ENCODE data around the gene SERPIND1.

The SERPIND1 gene

DNA sequence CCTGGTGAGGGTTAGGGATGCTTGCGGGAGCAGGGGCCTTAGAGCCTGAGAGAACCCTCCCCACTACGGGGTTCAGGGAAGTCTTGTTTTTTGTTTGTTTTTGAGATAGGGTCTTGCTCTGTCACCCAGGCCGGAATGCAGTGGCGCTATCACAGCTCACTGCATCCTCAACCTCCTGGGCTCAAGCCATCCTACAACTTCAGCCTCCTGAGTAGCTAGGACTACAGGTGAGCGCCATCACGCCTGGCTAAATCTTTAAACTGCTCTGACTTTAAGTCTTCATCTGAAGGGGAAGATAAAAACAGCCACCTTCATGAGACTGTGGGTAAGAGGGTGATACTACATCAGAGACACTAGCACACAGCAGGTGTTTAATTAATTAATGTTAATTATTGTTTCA lies 28.5 kb downstream of the SERPIND1 start:
- H3K4me3 ChIP-seq (ENCODE audit: low read length) = no peak overlapping the region
- no peak for TF ChIP-seq EZH2 (optimal IDR thresholded peaks at IDR 0.05; ENCODE audit: low read depth, low read length)
- no peak for TF ChIP-seq EZH2phosphoT487 (IDR thresholded peaks at IDR 0.05; ENCODE audit: low read length)
- TF ChIP-seq, protein P1, sequence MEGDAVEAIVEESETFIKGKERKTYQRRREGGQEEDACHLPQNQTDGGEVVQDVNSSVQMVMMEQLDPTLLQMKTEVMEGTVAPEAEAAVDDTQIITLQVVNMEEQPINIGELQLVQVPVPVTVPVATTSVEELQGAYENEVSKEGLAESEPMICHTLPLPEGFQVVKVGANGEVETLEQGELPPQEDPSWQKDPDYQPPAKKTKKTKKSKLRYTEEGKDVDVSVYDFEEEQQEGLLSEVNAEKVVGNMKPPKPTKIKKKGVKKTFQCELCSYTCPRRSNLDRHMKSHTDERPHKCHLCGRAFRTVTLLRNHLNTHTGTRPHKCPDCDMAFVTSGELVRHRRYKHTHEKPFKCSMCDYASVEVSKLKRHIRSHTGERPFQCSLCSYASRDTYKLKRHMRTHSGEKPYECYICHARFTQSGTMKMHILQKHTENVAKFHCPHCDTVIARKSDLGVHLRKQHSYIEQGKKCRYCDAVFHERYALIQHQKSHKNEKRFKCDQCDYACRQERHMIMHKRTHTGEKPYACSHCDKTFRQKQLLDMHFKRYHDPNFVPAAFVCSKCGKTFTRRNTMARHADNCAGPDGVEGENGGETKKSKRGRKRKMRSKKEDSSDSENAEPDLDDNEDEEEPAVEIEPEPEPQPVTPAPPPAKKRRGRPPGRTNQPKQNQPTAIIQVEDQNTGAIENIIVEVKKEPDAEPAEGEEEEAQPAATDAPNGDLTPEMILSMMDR (IDR thresholded peaks at IDR 0.05; ENCODE audit: low read length) = no peak
- no peak for DNase-seq
- no peak overlapping the region for H2AFZ ChIP-seq (ENCODE audit: low read length)
- H3K27me3 ChIP-seq (replicated peaks; ENCODE audit: insufficient read depth, low read length) = no peaks in the 10 kb centered on the region
- H3K79me2 ChIP-seq (ENCODE audit: low read length) = no peaks in the 10 kb centered on the region
- H3K27ac ChIP-seq (ENCODE audit: low read length) = no peak overlapping the region
- no peaks in the 10 kb centered on the region for H4K20me1 ChIP-seq (ENCODE audit: insufficient read depth, low read length)
- H3K36me3 ChIP-seq (replicated peaks; ENCODE audit: insufficient read depth, low read length) = 0 out of 2 replicates have a peak, but pooled peaks cover 3% of the 10 kb centered on the region
- no peaks in the 10 kb centered on the region for H3K9me2 ChIP-seq (replicated peaks; ENCODE audit: insufficient read depth, low read length)
- no peaks in the 10 kb centered on the region for H3K4me1 ChIP-seq (ENCODE audit: low read length)
- H3F3A ChIP-seq (ENCODE audit: insufficient read depth, low read length) = no peaks in the 10 kb centered on the region
- H3K9me3 ChIP-seq (replicated peaks; ENCODE audit: insufficient read depth, low read length) = no peaks in the 10 kb centered on the region
- no peak overlapping the region for H3K9ac ChIP-seq (ENCODE audit: low read length)
- H3K4me2 ChIP-seq (ENCODE audit: low read depth, low read length) = no peak overlapping the region

DNA sequence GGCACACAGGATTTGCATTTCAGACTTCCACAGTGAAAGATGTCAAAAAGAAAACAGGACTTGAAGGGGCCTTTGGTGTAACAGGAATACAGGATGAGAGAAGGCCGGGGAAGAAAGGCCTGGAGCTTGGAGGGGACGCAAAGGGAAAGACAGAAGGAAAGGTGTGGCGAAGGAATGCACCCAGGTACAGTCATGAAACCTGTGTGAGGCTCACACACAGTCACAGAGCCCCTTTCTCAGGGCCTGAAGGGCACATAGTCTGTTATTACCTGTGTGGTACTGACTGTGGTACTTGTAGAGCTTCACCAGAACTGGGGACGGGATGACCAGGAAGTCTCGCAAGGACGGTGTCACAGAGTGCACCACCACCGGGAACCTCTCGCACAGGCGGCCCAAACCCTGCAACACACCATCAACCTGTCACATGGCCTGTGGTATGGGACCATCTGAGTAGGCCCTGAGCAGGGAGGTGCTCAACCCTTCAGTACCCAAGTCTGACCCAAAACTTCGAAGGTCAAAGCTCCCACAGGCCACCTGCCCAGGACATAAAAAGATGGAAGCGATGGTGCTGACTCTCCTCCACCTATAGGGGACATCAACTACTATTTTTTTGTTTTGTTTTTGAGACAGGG lies 29.1 kb downstream of the SERPIND1 start:
- Histone ChIP-seq H4K20me1 (ENCODE audit: insufficient read depth, low read length) (no peaks in the 10 kb centered on the region), H3K4me2 (ENCODE audit: low read depth, low read length) (no peak overlapping the region), H3K27me3 (replicated peaks; ENCODE audit: insufficient read depth, low read length) (no peaks in the 10 kb centered on the region), H3K4me3 (ENCODE audit: low read length) (no peak overlapping the region), H2AFZ (ENCODE audit: low read length) (no peak overlapping the region), H3K9me2 (replicated peaks; ENCODE audit: insufficient read depth, low read length) (no peaks in the 10 kb centered on the region), H3K27ac (ENCODE audit: low read length) (no peak overlapping the region), H3K79me2 (ENCODE audit: low read length) (no peaks in the 10 kb centered on the region), H3K9ac (ENCODE audit: low read length) (no peak overlapping the region), H3F3A (ENCODE audit: insufficient read depth, low read length) (no peaks in the 10 kb centered on the region), H3K9me3 (replicated peaks; ENCODE audit: insufficient read depth, low read length) (no peaks in the 10 kb centered on the region), H3K4me1 (ENCODE audit: low read length) (no peaks in the 10 kb centered on the region), H3K36me3 (replicated peaks; ENCODE audit: insufficient read depth, low read length) (0 out of 2 replicates have a peak, but pooled peaks cover 3% of the 10 kb centered on the region)
- TF ChIP-seq EZH2phosphoT487 (IDR thresholded peaks at IDR 0.05; ENCODE audit: low read length) (no peak), EZH2 (optimal IDR thresholded peaks at IDR 0.05; ENCODE audit: low read depth, low read length) (no peak)
- TF ChIP-seq, protein P1 (IDR thresholded peaks at IDR 0.05; ENCODE audit: low read length) = no peak
- DNase-seq = no peak

- DNase-seq = no peak
Measured at GRCh38 chr22:20803696-20804324, 29.9 kb downstream of the SERPIND1 start.

More at GRCh38 chr22:20803696-20804324, 29.9 kb downstream of the SERPIND1 start:
- Histone ChIP-seq H3K4me1 (ENCODE audit: low read length) (no peaks in the 10 kb centered on the region), H3K9ac (ENCODE audit: low read length) (no peak overlapping the region), H3F3A (ENCODE audit: insufficient read depth, low read length) (no peaks in the 10 kb centered on the region), H3K36me3 (replicated peaks; ENCODE audit: insufficient read depth, low read length) (0 out of 2 replicates have a peak, but pooled peaks cover 3% of the 10 kb centered on the region), H3K27ac (ENCODE audit: low read length) (no peak overlapping the region), H3K4me2 (ENCODE audit: low read depth, low read length) (no peak overlapping the region), H3K9me3 (replicated peaks; ENCODE audit: insufficient read depth, low read length) (no peaks in the 10 kb centered on the region), H2AFZ (ENCODE audit: low read length) (no peak overlapping the region), H3K27me3 (replicated peaks; ENCODE audit: insufficient read depth, low read length) (no peaks in the 10 kb centered on the region), H4K20me1 (ENCODE audit: insufficient read depth, low read length) (no peaks in the 10 kb centered on the region), H3K9me2 (replicated peaks; ENCODE audit: insufficient read depth, low read length) (no peaks in the 10 kb centered on the region), H3K79me2 (ENCODE audit: low read length) (no peaks in the 10 kb centered on the region), H3K4me3 (ENCODE audit: low read length) (no peak overlapping the region)
- TF ChIP-seq, protein P1 (IDR thresholded peaks at IDR 0.05; ENCODE audit: low read length) = peak; percentile 35
- no peak for TF ChIP-seq EZH2 (optimal IDR thresholded peaks at IDR 0.05; ENCODE audit: low read depth, low read length)
